GM18951 (cell line): ENCODE measurements around the gene INPP5D.

ENCODE experiments used
- POLR2A ChIP-seq: IDR thresholded peaks from 4 replicates; pipeline ENCODE4 v1.6.1; 2011; ENCODE audit warnings: mild to moderate bottlenecking; ENCODE audit not compliant: insufficient read length, insufficient read depth; ENCODE audit errors: extremely low read depth
- in situ Hi-C: fragments of 300-500 bp; cut with MboI; formaldehyde crosslinking; loops from one replicate; pipeline ENCODE4 v1.12.0; 2022; ENCODE audit warnings: low sequenced_read_pairs, mixed read lengths, inconsistent platforms; ENCODE audit not compliant: unreplicated experiment

INPP5D gene

DNA sequence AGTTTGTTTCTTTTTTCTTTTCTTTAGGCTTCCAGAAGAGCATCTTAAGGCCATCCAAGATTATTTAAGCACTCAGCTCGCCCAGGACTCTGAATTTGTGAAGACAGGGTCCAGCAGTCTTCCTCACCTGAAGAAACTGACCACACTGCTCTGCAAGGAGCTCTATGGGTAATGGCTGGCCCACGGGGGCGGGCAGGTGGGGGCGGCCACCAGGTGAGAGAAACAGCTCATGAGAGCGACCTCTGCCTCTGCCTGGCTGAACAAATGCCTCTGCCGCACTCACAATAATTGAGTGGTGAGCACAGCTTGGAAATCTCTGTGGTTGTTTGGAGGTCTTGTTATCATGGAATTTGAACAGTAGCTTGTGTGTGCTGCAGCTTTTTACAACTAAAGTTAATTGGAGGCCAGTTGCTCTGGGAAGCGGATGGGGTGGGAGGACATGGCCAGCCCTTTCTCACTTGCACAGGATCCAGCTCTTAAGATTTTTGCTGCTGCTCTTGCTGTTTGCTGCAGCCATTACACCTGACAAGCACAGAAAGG is 70.4 kb downstream of the INPP5D start:
- no peak for TF ChIP-seq POLR2A
- in situ Hi-C loops = no loop called here

- no peak for TF ChIP-seq POLR2A
Measured at GRCh38 chr2:233131936-233132720, 72.0 kb downstream of the INPP5D start.

DNA sequence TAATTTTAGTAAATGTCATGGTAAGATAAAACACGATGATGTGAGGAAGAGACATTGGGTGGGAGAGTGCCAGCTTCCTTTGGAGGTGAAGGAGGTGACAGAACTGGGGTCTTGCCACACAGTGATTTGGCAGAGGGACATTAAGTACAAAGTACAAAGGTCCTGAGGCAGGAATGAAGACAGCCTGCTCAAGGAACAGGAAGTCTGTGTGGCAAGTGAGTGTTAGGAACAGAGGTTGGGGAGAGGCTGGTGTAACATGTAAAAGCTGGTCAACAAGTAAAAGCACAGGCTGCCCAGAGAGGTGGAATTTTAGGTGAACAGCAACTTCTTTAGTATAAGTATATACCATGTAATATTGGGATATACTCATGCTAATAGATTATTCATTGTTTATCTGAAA is 73.1 kb downstream of the INPP5D start:
- in situ Hi-C loops = no loop called here
- TF ChIP-seq POLR2A = no peak

More at GRCh38 chr2:233131936-233132720, 72.0 kb downstream of the INPP5D start:
- in situ Hi-C loops = no loop called here

GRCh38 chr2:233135421-233135820 is 75.3 kb downstream of the INPP5D start:
- in situ Hi-C loops = no loop called here
- no peak for TF ChIP-seq POLR2A

GRCh38 chr2:233137040-233137439 is 76.9 kb downstream of the INPP5D start:
- in situ Hi-C loops = no loop called here

DNA sequence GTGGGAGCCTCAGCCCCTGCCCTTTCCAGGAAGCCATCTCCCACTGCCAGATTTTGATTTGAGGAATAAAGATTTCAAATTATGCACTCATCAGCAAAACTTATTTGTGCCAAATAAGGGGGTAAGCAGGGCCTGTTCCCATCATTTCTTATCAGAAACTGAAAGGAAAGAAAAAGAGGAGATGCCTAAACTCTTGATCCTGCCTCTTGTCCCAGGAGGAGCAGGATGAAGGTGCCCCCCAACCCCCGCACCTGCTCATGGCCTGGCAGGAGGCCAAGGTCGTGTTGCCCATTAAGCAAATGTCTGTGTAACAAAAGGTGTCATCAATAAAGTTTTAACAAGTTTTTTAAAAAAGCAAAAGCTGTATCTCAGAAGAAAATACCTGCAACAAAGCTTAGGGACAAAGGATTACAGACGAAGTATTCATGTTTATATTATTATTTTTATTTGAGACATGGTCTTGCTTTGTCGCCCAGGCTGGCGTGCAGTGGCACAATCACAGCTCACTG is 80.0 kb downstream of the INPP5D start:
- no peak for TF ChIP-seq POLR2A
- in situ Hi-C loops = no loop called here

More at GRCh38 chr2:233137040-233137439, 76.9 kb downstream of the INPP5D start:
- TF ChIP-seq POLR2A = no peak

GRCh38 chr2:233140978-233141377 is 80.8 kb downstream of the INPP5D start:
- no peak for TF ChIP-seq POLR2A
- in situ Hi-C loops = no loop called here

- in situ Hi-C loops = no loop called here
- no peak for TF ChIP-seq POLR2A
Measured at GRCh38 chr2:233141901-233142300, 81.8 kb downstream of the INPP5D start.

DNA sequence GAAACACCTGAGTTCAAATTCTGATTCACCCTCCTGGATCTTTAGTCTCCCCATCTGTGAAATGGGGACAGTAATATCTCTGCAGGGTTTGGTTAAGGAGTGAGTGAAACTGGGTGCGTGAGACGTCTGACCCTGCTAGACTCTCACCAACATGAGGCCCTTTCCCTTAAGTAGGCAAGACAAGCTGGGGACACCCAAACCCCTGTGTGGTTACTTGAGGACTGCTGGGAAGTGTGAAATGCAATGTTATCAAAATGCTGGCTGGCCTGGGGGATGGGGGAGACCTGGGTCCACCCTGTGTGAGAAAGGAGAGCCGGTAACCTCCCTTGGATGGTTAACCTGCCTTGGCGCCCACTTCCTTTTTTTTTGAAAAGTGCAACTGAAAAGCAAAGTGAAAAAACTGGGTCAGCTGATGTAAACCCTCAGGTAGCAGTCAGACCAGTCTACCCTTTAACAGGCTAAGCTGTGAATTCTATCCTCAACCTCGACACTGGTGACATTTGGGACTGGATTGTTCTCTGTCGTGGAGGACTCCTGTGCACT is 82.3 kb downstream of the INPP5D start:
- in situ Hi-C loops = no loop called here
- no peak for TF ChIP-seq POLR2A

GRCh38 chr2:233143700-233144331 is 83.7 kb downstream of the INPP5D start:
- TF ChIP-seq POLR2A = no peak
- in situ Hi-C loops = no loop called here

- in situ Hi-C loops = no loop called here
- TF ChIP-seq POLR2A = no peak
Measured at GRCh38 chr2:233145726-233146125, 85.6 kb downstream of the INPP5D start.

GRCh38 chr2:233146194-233146593 is 86.1 kb downstream of the INPP5D start:
- in situ Hi-C loops = no loop called here

GRCh38 chr2:233147136-233147828 is 87.1 kb downstream of the INPP5D start:
- in situ Hi-C loops = no loop called here
- no peak for TF ChIP-seq POLR2A

More at GRCh38 chr2:233146194-233146593, 86.1 kb downstream of the INPP5D start:
- no peak for TF ChIP-seq POLR2A
